GM23338 (cell line): ENCODE results near the gene FBXL5.

Experiments
- CREB1 ChIP-seq: fragments of 250-450 bp; sonication (Bioruptor Pico); IDR thresholded peaks from 2 replicates; pipeline ENCODE4 v1.5.0; 2020; ENCODE audit warnings: low read depth, mild to moderate bottlenecking, moderate library complexity
- CTCF ChIP-seq, 2 experiments: fragments of 200-600 bp in 1 of 2; sonication (generic) in 1 of 2; conservative IDR thresholded peaks; 2 replicates each; pipeline versions ENCODE4 v1.5.1 to v1.6.1; 2016 to 2017; ENCODE audit warnings: antibody characterized with exemption in 2 of 2, low read depth in 2 of 2, mild to moderate bottlenecking in 2 of 2, moderate library complexity in 1 of 2
- POLR2AphosphoS5 ChIP-seq: IDR thresholded peaks from 2 replicates; pipeline ENCODE4 v1.6.1; 2016; ENCODE audit warnings: antibody characterized with exemption, low read depth
- REST ChIP-seq: IDR thresholded peaks from one replicate; pipeline ENCODE4 v1.6.1; 2018; ENCODE audit warnings: antibody characterized with exemption; ENCODE audit not compliant: unreplicated experiment
- ZNF114 ChIP-seq: fragments of 250-450 bp; sonication (Bioruptor Pico); IDR thresholded peaks from 2 replicates; pipeline ENCODE4 v1.5.0; 2020; ENCODE audit warnings: mild to moderate bottlenecking, moderate library complexity
- ZNF331 ChIP-seq: fragments of 250-450 bp; sonication (Bioruptor Pico); IDR thresholded peaks from 2 replicates; pipeline ENCODE4 v1.5.0; 2020; ENCODE audit warnings: low read depth, mild to moderate bottlenecking, moderate library complexity

- no peak for TF ChIP-seq CTCF (conservative IDR thresholded peaks at IDR 0.05; ENCODE audit: low read depth in 2 of 2)
- TF ChIP-seq ZNF331 (CRISPR knock-in tag), result no peak
- TF ChIP-seq REST, result no peak
- no peak for TF ChIP-seq POLR2AphosphoS5
- TF ChIP-seq CREB1 (CRISPR knock-in tag), result no peak
- TF ChIP-seq ZNF114 (CRISPR knock-in tag), result no peak
These were observed 77.6 kb downstream of the FBXL5 start for GRCh38 chr4:15577508-15577907.
